Measurements from ENCODE around the gene OLFM3. TPM values are rescaled to one million over a fixed set of nuclear protein-coding genes. Genes with fewer than 3 reads are reported as not detected.

The OLFM3 gene
- not detected in 2 replicates for total RNA-seq

DNA sequence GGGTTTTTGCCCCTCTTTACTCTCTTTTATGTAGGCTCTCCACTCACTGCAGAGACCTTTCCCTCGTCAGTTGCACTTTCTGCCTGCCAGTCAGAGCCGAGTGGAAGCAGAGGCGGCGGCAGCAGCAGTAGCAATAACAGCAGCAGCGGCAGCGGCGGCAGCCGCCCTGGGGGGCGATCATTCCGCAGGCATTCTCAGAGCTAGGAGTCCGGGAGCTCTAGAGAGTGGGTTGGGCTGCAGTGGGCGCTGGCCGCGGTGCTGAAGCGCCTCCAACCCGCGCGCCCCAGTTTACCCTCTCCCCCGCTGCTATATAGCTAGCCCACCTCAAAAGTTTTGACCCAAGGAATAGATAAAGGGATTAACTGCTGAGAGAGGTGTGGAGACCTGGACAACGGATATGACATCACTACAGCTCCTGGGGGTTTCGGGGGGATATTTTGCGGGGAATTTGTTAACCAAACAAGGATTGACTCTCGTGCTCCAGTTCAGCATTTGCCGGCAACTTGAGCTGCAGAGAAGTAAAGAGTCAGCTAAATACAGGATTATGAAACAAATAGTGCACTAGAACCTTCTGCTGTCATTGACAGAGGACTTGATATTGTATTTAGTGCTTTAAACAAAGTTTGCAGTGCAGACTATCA lies at the start of gene OLFM3:
TSS of gene OLFM3 (minus strand) at position 102 of the 641 bp plus-strand sequence.

Small RNA genes within 50 kb of the gene (small RNA-seq; reads per million reads assigned to genes)
- not detected for gene RNU6-352P

All from subcutaneous preadipocyte (primary cell).